Activated CD4-positive, alpha-beta T cell treated with anti-CD3 and anti-CD28 coated beads for 36 hours (primary cell): ENCODE measurements around the gene RHOXF1. TPM values are rescaled to one million over a fixed set of nuclear protein-coding genes. Genes with fewer than 3 reads are reported as not detected.
"Not testable (repeated sequence)": the region's sequence is repeated elsewhere in the genome, so short reads cannot be mapped to it uniquely, and the experiment has no call there.

ENCODE experiments used
- ATAC-seq: fragments of 200-7000 bp; cut with Tn5 transposase; one replicate; pipeline ENCODE4 v1.10.0; 2021; ENCODE audit warnings: mild to moderate bottlenecking, moderate library complexity
- CTCF ChIA-PET: fragments of 350-600 bp; sonication (Branson Sonifier 250); formaldehyde crosslinking; loops from one replicate; lab custom pipeline; 2021; ENCODE audit warnings: antibody characterized with exemption; lab: Charles Lee
- POLR2A ChIA-PET: fragments of 350-600 bp; sonication (Branson Sonifier 250); formaldehyde crosslinking; loops from one replicate; lab custom pipeline; 2021; ENCODE audit warnings: antibody characterized with exemption, inconsistent platforms; lab: Charles Lee
- DNase-seq: peaks from one replicate; pipeline ENCODE4 v3.0.0-alpha.2; 2020
- H3K27ac Mint-ChIP-seq: one replicate; pipeline ENCODE4 v1.8.0; 2021; ENCODE audit warnings: mixed read lengths
- H3K27me3 Mint-ChIP-seq: one replicate; pipeline ENCODE4 v1.8.0; 2021; ENCODE audit warnings: mixed read lengths
- H3K36me3 Mint-ChIP-seq: one replicate; pipeline ENCODE4 v1.8.0; 2021; ENCODE audit warnings: low read depth, mixed read lengths
- H3K4me1 Mint-ChIP-seq: one replicate; pipeline ENCODE4 v1.8.0; 2021; ENCODE audit warnings: mixed read lengths
- H3K4me3 Mint-ChIP-seq: one replicate; pipeline ENCODE4 v1.8.0; 2021; ENCODE audit warnings: mild to moderate bottlenecking, moderate library complexity, mixed read lengths
- H3K9me3 Mint-ChIP-seq: one replicate; pipeline ENCODE4 v1.8.0; 2021; ENCODE audit warnings: low read depth, mixed read lengths
- intact Hi-C, 2 experiments: fragments of 100-400 bp; cut with DNase I in 1 of 2; cut with micrococcal nuclease in 1 of 2; formaldehyde crosslinking; loops; one replicate each; pipeline versions ENCODE4 v1.14.2 to v1.15.1; 2022 to 2024; cut with DNase I, micrococcal nuclease
- total RNA-seq, 2 experiments: library from RNA; stranded (reverse); gene quantifications; one replicate each; pipeline ENCODE4 v1.2.3, GENCODE V29; 2021

The RHOXF1 gene
- total RNA-seq, 2 experiments from 2014 or later: not detected

GRCh38 chrX:120085553-120086185 is 30.0 kb downstream of the RHOXF1 start:
- DNase-seq, H3K36me3 Mint-ChIP-seq, H3K4me3 Mint-ChIP-seq, intact Hi-C loops, H3K4me1 Mint-ChIP-seq, POLR2A ChIA-PET, H3K27ac Mint-ChIP-seq, H3K9me3 Mint-ChIP-seq, CTCF ChIA-PET, H3K27me3 Mint-ChIP-seq: not testable (repeated sequence)
- ATAC-seq: peak; percentile 39

GRCh38 chrX:120077590-120077989 is 38.1 kb downstream of the RHOXF1 start, which contains the start of gene RHOXF2B:
TSS of gene RHOXF2B (minus strand) at chrX:120077690. CDS start at chrX:120077552, 138 bp downstream.
- H3K4me3 Mint-ChIP-seq, H3K27me3 Mint-ChIP-seq, H3K36me3 Mint-ChIP-seq, H3K9me3 Mint-ChIP-seq, H3K27ac Mint-ChIP-seq, DNase-seq, CTCF ChIA-PET, H3K4me1 Mint-ChIP-seq, POLR2A ChIA-PET, ATAC-seq, intact Hi-C loops: not testable (repeated sequence)

GRCh38 chrX:120066169-120066568 is 49.5 kb downstream of the RHOXF1 start:
- CTCF ChIA-PET, DNase-seq, H3K27ac Mint-ChIP-seq, H3K9me3 Mint-ChIP-seq, H3K4me1 Mint-ChIP-seq, intact Hi-C loops, POLR2A ChIA-PET, H3K4me3 Mint-ChIP-seq, H3K36me3 Mint-ChIP-seq, H3K27me3 Mint-ChIP-seq, ATAC-seq: not testable (repeated sequence)

Other genes starting within 250 kb of the RHOXF1 start
- 10 to 100 TPM; 26.9 to 29.9 TPM for gene RNF113A, start 244.2 kb downstream of the RHOXF1 start, total RNA-seq
- 100 to 1,000 TPM in 1 of 2 experiments, 10 to 100 TPM in 1; 37.6 to 101 TPM for gene NDUFA1, start 244.1 kb downstream of the RHOXF1 start, total RNA-seq
- gene AKAP14, start 220.0 kb downstream of the RHOXF1 start, total RNA-seq: not detected
- gene NKAP, start 172.2 kb downstream of the RHOXF1 start, total RNA-seq: 10 to 100 TPM; 11.8 to 12.2 TPM
- gene RHOXF2B, start 38.2 kb downstream of the RHOXF1 start, total RNA-seq: not detected
- not detected for gene RHOXF2, start 42.7 kb upstream of the RHOXF1 start, total RNA-seq
- 10 to 100 TPM; 14.5 to 14.6 TPM for gene ZBTB33, start 134.9 kb upstream of the RHOXF1 start, total RNA-seq
- gene TMEM255A, start 195.5 kb upstream of the RHOXF1 start, total RNA-seq: not detected
- not detected for gene ATP1B4, start 246.2 kb upstream of the RHOXF1 start, total RNA-seq